OCI-LY1 (cell line): ENCODE data around the gene CGB5.
"Not testable (repeated sequence)": the region's sequence is repeated elsewhere in the genome, so short reads cannot be mapped to it uniquely, and the experiment has no call there.

Source experiments
- H2AFZ ChIP-seq: fragments of 200-600 bp; sonication (generic), shearing (Covaris generic); 2 replicates; pipeline ENCODE4 v1.6.0; 2014; ENCODE audit warnings: antibody characterized with exemption, mild to moderate bottlenecking, low read length
- H3F3A ChIP-seq: fragments of 200-600 bp; sonication (generic), shearing (Covaris generic); 2 replicates; pipeline ENCODE4 v1.6.0; 2014; ENCODE audit warnings: mild to moderate bottlenecking, antibody characterized with exemption, low read length, moderate library complexity; ENCODE audit not compliant: insufficient read depth
- H3K27ac ChIP-seq: fragments of 200-600 bp; sonication (generic); 2 replicates; pipeline ENCODE4 v1.5.1; 2014; ENCODE audit warnings: low read length, mixed run types, mild to moderate bottlenecking, low read depth; ENCODE audit not compliant: poor library complexity, severe bottlenecking
- H3K27me3 ChIP-seq: fragments of 200-600 bp; sonication (generic); 2 replicates; pipeline ENCODE4 v1.6.0; 2014; ENCODE audit warnings: antibody characterized with exemption, mild to moderate bottlenecking, low read length, moderate library complexity; ENCODE audit not compliant: insufficient read depth
- H3K36me3 ChIP-seq: fragments of 200-600 bp; sonication (generic); 2 replicates; pipeline ENCODE4 v1.6.1; 2014; ENCODE audit warnings: mild to moderate bottlenecking, antibody characterized with exemption, low read length, moderate library complexity, mixed read lengths; ENCODE audit not compliant: insufficient read depth
- H3K4me1 ChIP-seq: fragments of 200-600 bp; sonication (generic); 2 replicates; pipeline ENCODE4 v1.5.1; 2014; ENCODE audit warnings: mild to moderate bottlenecking, low read length, moderate library complexity; ENCODE audit not compliant: insufficient read depth, severe bottlenecking
- H3K4me2 ChIP-seq: fragments of 200-600 bp; sonication (generic), shearing (Covaris generic); 2 replicates; pipeline ENCODE4 v1.6.1; 2014; ENCODE audit warnings: low read length
- H3K4me3 ChIP-seq: fragments of 200-600 bp; sonication (generic); 2 replicates; pipeline ENCODE4 v1.5.1; 2014; ENCODE audit warnings: low read length, low read depth, mild to moderate bottlenecking, mixed read lengths; ENCODE audit not compliant: poor library complexity, severe bottlenecking
- H3K79me2 ChIP-seq: fragments of 200-600 bp; shearing (Covaris generic); 2 replicates; pipeline ENCODE4 v1.6.1; 2016; ENCODE audit warnings: mixed run types, low read length, mixed read lengths; ENCODE audit not compliant: insufficient read depth
- H3K9ac ChIP-seq: fragments of 200-600 bp; sonication (generic), shearing (Covaris generic); 2 replicates; pipeline ENCODE4 v1.6.1; 2014; ENCODE audit warnings: mild to moderate bottlenecking, low read length, mixed read lengths
- H3K9me2 ChIP-seq: fragments of 200-600 bp; sonication (generic), shearing (Covaris generic); 2 replicates; pipeline ENCODE4 v1.6.1; 2014; ENCODE audit warnings: low read depth, mild to moderate bottlenecking, low read length, mixed read lengths
- H3K9me3 ChIP-seq: fragments of 200-600 bp; shearing (Covaris generic); 2 replicates; pipeline ENCODE4 v1.6.1; 2014; ENCODE audit warnings: low read length, mixed read lengths
- H4K20me1 ChIP-seq: fragments of 200-600 bp; sonication (generic), shearing (Covaris generic); 2 replicates; pipeline ENCODE4 v1.6.0; 2016; ENCODE audit warnings: mild to moderate bottlenecking, low read length; ENCODE audit not compliant: insufficient read depth
- EZH2 ChIP-seq: fragments of 200-600 bp; sonication (generic), shearing (Covaris generic); IDR thresholded peaks from 2 replicates; pipeline ENCODE4 v1.8.0; 2017; ENCODE audit warnings: borderline replicate concordance, mixed run types, mild to moderate bottlenecking, antibody characterized with exemption, low read length, moderate library complexity, mixed read lengths
- TF ChIP-seq, protein P1 (sequence below): fragments of 200-600 bp; sonication (generic), shearing (Covaris generic); IDR thresholded peaks from 2 replicates; pipeline ENCODE4 v1.5.1; 2017; ENCODE audit warnings: mild to moderate bottlenecking, antibody characterized with exemption, low read length, moderate library complexity, mixed read lengths

The CGB5 gene

DNA sequence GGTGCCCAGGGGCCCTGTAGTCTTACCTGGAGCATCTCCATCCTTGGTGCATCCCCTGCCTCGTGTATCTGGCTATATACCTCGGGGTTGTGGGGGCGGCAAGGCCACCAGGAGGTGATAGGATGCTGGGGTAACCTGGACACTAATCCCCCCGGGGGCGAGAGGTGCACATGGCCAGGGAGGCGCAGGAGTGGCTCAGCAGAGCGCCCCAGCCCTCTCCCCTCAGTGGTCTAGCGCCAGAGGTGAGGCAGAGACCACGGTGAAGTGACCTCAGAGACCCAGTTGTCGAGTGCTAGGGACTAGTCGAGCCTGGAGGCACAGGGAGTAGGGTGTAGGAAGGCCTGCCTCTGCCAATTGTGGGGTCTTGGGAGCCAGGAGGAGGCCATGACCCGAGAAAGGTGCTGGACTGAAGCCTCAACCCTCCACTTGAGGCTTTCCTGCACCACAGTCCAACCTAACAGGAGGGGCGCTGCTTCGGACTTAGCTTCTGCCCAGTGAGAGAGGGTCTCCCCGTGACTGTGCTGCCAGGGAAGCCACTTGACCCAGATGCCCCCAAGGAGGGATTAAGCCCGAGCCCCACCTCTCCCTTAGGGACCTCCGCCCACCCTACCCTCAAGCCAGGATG lies 26.5 kb upstream of the CGB5 start, which contains the start of gene LHB:
Gene LHB, minus strand, starts transcription at position 51 of the 625 bp plus-strand sequence. Its CDS starts 10 bp downstream, at position 41.
- Histone ChIP-seq H3K4me2 (peak within 1 kb of the TSS; percentile 70), H3K4me3 (peak within 1 kb of the TSS; percentile 60), H3K27ac (no peak within 1 kb of the TSS)

DNA sequence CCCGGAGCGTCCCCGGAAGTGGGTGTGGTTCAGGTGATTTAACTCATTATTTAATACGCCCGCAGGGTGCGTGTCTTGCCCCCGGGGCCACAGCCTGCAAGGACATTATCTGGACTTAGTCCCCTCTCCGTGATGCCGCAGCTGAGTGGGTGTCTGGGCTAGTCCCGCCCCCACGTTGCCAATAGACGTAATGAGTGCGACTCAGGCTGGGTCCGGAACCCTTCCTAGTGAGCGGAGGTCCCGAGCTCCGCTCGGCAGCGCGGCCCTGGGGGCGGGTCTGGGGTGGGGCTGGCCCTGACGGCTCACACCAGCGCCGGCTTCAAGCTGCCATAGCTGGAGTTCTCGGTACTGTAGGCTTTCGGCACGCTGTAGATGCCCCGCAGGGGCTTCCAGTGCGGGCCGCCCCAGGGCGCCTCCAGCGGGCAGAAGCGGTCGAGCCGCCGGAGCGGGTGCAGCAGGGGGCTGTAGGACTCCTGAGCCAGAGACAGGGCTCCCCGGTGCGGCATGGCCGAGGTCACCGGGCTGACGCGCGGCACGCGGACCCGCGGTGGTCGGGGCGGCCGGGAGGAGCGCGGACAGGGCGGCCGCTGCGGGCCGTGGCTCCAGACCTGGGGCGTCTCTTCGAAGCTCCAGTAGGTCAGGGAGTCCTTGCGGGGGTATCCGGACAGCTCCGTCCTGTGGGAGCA lies 25.8 kb upstream of the CGB5 start:
- Histone ChIP-seq H2AFZ (no peak overlapping the region), H3K4me2 (peak overlapping the region; percentile 70), H3K36me3 (peaks cover 30% of the 10 kb centered on the region), H3K9ac (peak overlapping the region; percentile 60), H3K27me3 (no peaks in the 10 kb centered on the region), H3K27ac (no peak overlapping the region), H4K20me1 (no peaks in the 10 kb centered on the region), H3F3A (no peaks in the 10 kb centered on the region), H3K79me2 (no peaks in the 10 kb centered on the region), H3K9me3 (no peaks in the 10 kb centered on the region), H3K4me1 (peaks cover 45% of the 10 kb centered on the region), H3K9me2 (no peaks in the 10 kb centered on the region), H3K4me3 (peak overlapping the region; percentile 60)
- no peak for TF ChIP-seq EZH2
- TF ChIP-seq, protein P1, sequence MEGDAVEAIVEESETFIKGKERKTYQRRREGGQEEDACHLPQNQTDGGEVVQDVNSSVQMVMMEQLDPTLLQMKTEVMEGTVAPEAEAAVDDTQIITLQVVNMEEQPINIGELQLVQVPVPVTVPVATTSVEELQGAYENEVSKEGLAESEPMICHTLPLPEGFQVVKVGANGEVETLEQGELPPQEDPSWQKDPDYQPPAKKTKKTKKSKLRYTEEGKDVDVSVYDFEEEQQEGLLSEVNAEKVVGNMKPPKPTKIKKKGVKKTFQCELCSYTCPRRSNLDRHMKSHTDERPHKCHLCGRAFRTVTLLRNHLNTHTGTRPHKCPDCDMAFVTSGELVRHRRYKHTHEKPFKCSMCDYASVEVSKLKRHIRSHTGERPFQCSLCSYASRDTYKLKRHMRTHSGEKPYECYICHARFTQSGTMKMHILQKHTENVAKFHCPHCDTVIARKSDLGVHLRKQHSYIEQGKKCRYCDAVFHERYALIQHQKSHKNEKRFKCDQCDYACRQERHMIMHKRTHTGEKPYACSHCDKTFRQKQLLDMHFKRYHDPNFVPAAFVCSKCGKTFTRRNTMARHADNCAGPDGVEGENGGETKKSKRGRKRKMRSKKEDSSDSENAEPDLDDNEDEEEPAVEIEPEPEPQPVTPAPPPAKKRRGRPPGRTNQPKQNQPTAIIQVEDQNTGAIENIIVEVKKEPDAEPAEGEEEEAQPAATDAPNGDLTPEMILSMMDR: peak; percentile 59

More for the DNA sequence above, 26.5 kb upstream of the CGB5 start, which contains the start of gene LHB:
- peaks cover 45% of the 10 kb centered on the region for H3K4me1 ChIP-seq
- no peaks in the 10 kb centered on the region for H3K9me2 ChIP-seq
- no peaks in the 10 kb centered on the region for H4K20me1 ChIP-seq
- no peaks in the 10 kb centered on the region for H3K9me3 ChIP-seq
- H3K9ac ChIP-seq: peak within 1 kb of the TSS; percentile 60
- no peaks in the 10 kb centered on the region for H3F3A ChIP-seq
- TF ChIP-seq EZH2: no peak
- TF ChIP-seq, protein P1: no peak; the same call in 1 of the 2 replicates
- peaks cover 37% of the 10 kb centered on the region for H3K36me3 ChIP-seq
- no peaks in the 10 kb centered on the region for H3K27me3 ChIP-seq
- H3K79me2 ChIP-seq: no peaks in the 10 kb centered on the region
- no peak within 1 kb of the TSS for H2AFZ ChIP-seq

DNA sequence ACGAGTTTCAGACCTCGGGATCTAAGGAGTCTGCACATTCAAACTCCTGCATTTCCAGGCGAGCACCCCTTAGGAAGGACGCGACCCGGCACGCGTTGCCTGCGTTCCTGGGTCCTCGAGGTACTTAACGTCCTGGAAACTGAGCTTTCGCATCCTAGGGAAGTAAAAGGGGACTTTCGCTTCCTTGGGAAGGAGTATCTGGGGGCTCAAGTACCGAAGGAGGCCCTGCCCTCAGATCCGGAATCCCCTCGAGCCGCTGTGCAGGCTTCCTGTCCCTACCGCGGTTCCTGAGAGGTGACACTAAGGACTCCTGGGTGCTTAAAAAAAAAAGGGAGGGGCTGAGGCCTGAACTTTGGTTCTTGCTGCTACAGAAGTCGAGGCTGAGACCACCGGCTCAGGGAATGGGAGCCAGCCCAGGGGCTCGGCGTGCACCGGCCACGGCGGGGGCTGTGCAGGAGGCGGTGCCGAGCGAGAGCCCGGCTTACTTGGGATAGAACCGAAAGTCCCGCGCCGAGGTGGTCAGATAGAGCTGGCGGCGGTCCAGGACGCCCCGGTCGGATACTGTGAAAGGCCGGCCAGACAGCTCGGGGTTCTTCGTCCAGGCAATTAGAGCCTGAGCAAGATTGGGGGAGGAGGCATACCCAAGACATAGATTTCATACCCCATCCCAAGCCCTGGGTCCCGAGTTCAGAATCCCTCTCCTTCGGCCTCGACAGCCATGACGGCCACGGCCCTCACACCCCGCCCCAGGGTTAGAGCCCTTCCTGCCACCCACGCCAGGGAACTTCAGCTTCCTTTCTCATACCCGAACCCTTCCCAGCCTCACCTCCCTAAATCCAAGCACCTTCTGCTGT lies 25.0 kb upstream of the CGB5 start:
- H3K9me3 ChIP-seq, H2AFZ ChIP-seq, H3K79me2 ChIP-seq, H3K27me3 ChIP-seq, H3F3A ChIP-seq, H4K20me1 ChIP-seq, H3K27ac ChIP-seq, H3K9me2 ChIP-seq: not testable (repeated sequence)
- peaks cover 26% of the 10 kb centered on the region for H3K36me3 ChIP-seq
- peak overlapping the region; percentile 70 for H3K4me2 ChIP-seq
- peak overlapping the region; percentile 60 for H3K9ac ChIP-seq
- peaks cover 45% of the 10 kb centered on the region for H3K4me1 ChIP-seq
- peak overlapping the region; percentile 60 for H3K4me3 ChIP-seq
